HL-60 (cell line): ENCODE results near the gene PPIL6.

ENCODE experiments used
- GABPA ChIP-seq: IDR thresholded peaks from 2 replicates; pipeline ENCODE4 v1.6.1; 2012; ENCODE audit warnings: low read depth
- POLR2AphosphoS5 ChIP-seq: IDR thresholded peaks from 2 replicates; pipeline ENCODE4 v1.6.1; 2012; ENCODE audit warnings: low read depth
- SPI1 ChIP-seq: IDR thresholded peaks from 2 replicates; pipeline ENCODE4 v1.6.1; 2012; ENCODE audit warnings: low read depth, mild to moderate bottlenecking, borderline replicate concordance
- TF ChIP-seq, protein P1 (sequence below): IDR thresholded peaks from one replicate; pipeline ENCODE4 v1.5.1; 2011; ENCODE audit warnings: low read length, control low read depth, inconsistent platforms; ENCODE audit not compliant: insufficient read depth

- TF ChIP-seq, protein P1, sequence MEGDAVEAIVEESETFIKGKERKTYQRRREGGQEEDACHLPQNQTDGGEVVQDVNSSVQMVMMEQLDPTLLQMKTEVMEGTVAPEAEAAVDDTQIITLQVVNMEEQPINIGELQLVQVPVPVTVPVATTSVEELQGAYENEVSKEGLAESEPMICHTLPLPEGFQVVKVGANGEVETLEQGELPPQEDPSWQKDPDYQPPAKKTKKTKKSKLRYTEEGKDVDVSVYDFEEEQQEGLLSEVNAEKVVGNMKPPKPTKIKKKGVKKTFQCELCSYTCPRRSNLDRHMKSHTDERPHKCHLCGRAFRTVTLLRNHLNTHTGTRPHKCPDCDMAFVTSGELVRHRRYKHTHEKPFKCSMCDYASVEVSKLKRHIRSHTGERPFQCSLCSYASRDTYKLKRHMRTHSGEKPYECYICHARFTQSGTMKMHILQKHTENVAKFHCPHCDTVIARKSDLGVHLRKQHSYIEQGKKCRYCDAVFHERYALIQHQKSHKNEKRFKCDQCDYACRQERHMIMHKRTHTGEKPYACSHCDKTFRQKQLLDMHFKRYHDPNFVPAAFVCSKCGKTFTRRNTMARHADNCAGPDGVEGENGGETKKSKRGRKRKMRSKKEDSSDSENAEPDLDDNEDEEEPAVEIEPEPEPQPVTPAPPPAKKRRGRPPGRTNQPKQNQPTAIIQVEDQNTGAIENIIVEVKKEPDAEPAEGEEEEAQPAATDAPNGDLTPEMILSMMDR, result no peak
- TF ChIP-seq SPI1, result peak; percentile 23; the same call in 1 of the 2 replicates
- TF ChIP-seq GABPA, result no peak
- TF ChIP-seq POLR2AphosphoS5, result no peak
These were observed 68.3 kb downstream of the PPIL6 start for GRCh38 chr6:109372130-109372529.
